Measurements from ENCODE around the gene NIBAN1.

DNA sequence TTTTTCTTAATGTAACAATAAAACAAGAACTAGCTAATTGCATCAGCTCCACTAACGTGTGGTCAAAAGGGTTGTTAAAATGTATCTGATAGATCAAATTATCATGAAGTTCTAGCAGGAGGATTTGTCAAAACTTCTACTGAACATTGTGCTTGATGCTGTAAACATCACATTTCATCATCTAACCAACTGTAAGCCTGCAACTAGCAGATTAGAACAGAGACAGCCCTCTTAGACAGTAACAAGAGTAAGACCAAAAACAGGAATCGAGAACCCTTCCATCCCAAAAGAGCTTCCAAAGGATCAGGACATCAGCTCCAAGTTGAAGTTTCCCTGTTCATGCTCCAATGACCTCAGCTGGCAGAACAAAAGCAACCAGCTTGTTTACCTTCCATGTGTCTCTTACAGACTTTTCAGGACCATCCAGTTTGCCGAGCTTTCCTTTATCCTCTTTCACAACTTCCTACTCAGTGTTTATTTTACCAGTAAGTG, 44.6 kb downstream of the NIBAN1 start:
- TF ChIP-seq, protein P1, sequence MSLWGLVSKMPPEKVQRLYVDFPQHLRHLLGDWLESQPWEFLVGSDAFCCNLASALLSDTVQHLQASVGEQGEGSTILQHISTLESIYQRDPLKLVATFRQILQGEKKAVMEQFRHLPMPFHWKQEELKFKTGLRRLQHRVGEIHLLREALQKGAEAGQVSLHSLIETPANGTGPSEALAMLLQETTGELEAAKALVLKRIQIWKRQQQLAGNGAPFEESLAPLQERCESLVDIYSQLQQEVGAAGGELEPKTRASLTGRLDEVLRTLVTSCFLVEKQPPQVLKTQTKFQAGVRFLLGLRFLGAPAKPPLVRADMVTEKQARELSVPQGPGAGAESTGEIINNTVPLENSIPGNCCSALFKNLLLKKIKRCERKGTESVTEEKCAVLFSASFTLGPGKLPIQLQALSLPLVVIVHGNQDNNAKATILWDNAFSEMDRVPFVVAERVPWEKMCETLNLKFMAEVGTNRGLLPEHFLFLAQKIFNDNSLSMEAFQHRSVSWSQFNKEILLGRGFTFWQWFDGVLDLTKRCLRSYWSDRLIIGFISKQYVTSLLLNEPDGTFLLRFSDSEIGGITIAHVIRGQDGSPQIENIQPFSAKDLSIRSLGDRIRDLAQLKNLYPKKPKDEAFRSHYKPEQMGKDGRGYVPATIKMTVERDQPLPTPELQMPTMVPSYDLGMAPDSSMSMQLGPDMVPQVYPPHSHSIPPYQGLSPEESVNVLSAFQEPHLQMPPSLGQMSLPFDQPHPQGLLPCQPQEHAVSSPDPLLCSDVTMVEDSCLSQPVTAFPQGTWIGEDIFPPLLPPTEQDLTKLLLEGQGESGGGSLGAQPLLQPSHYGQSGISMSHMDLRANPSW (CRISPR knock-in tag; conservative IDR thresholded peaks at IDR 0.05; ENCODE audit: low read depth) = no peak
- TF ChIP-seq, protein P2, sequence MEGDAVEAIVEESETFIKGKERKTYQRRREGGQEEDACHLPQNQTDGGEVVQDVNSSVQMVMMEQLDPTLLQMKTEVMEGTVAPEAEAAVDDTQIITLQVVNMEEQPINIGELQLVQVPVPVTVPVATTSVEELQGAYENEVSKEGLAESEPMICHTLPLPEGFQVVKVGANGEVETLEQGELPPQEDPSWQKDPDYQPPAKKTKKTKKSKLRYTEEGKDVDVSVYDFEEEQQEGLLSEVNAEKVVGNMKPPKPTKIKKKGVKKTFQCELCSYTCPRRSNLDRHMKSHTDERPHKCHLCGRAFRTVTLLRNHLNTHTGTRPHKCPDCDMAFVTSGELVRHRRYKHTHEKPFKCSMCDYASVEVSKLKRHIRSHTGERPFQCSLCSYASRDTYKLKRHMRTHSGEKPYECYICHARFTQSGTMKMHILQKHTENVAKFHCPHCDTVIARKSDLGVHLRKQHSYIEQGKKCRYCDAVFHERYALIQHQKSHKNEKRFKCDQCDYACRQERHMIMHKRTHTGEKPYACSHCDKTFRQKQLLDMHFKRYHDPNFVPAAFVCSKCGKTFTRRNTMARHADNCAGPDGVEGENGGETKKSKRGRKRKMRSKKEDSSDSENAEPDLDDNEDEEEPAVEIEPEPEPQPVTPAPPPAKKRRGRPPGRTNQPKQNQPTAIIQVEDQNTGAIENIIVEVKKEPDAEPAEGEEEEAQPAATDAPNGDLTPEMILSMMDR (IDR thresholded peaks at IDR 0.05) = no peak
- no peak for TF ChIP-seq JAZF1 (CRISPR knock-in tag; IDR thresholded peaks at IDR 0.05)
- no peak for TF ChIP-seq SP1 (CRISPR knock-in tag; conservative IDR thresholded peaks at IDR 0.05)
- TF ChIP-seq SMAD3 (CRISPR knock-in tag; IDR thresholded peaks at IDR 0.05; ENCODE audit: borderline replicate concordance) = no peak
- no peak for TF ChIP-seq ELF4 (CRISPR knock-in tag; IDR thresholded peaks at IDR 0.05; ENCODE audit: low read depth)
